Measurements from ENCODE around the gene LMOD2. TPM values are rescaled to one million over a fixed set of nuclear protein-coding genes. Genes with fewer than 3 reads are reported as not detected.

LMOD2 gene
- total and polyA plus RNA-seq, 10 of the 15 experiments (the other 5 are each of a cell fraction or from before 2014, with no cell fraction given) = not detected

- ChIA-PET RAD21 (ENCODE audit: unreplicated experiment) (no interaction called here), CTCF (no interaction called here), POLR2A (no interaction called here), SMC1A (ENCODE audit: uncharacterized antibody, unreplicated experiment) (no interaction called here)
- ATAC-seq = no peak
- Histone ChIP-seq H3K36me3 (ENCODE audit: control insufficient read depth in 2 of 2, insufficient read depth in 2 of 2, low read length in 1 of 2) (no peaks in the 10 kb centered on the region), H3K4me3 (no peak overlapping the region), H3K79me2 (ENCODE audit: control insufficient read depth, insufficient read depth, low read length) (no peaks in the 10 kb centered on the region), H3K9me3 (replicated peaks; ENCODE audit: control insufficient read depth, insufficient read depth, low read length) (no peaks in the 10 kb centered on the region), H4K20me1 (ENCODE audit: control insufficient read depth, insufficient read depth) (no peaks in the 10 kb centered on the region), H3K27me3 (replicated peaks in 1 of 2; ENCODE audit: control insufficient read depth in 2 of 2, insufficient read depth in 2 of 2, low read length in 1 of 2) (peaks cover 0 to 2% of the 10 kb centered on the region in 2 experiments; a peak in 3 of 4 replicates), H3K4me1 (ENCODE audit: control insufficient read depth, insufficient read depth, low read length) (no peaks in the 10 kb centered on the region), H3K27ac (ENCODE audit: control insufficient read depth, insufficient read depth) (no peak overlapping the region), H3K4me2 (ENCODE audit: control insufficient read depth, insufficient read depth) (no peak overlapping the region), H2AFZ (ENCODE audit: control insufficient read depth, low read depth, low read length) (no peak overlapping the region), H3K9ac (ENCODE audit: control insufficient read depth, insufficient read depth, low read length) (no peak overlapping the region)
- TF ChIP-seq IRF4 (IDR thresholded peaks at IDR 0.05; ENCODE audit: low read depth, low read length) (no peak), SIX5 (IDR thresholded peaks at IDR 0.05; ENCODE audit: low read depth, low read length, severe bottlenecking) (no peak), JUND (IDR thresholded peaks at IDR 0.05; ENCODE audit: low read depth, low read length) (no peak), GABPA (IDR thresholded peaks at IDR 0.05; ENCODE audit: low read depth) (no peak), E4F1 (IDR thresholded peaks at IDR 0.05; ENCODE audit: borderline replicate concordance, partially characterized antibody) (no peak), MYC (IDR thresholded peaks at IDR 0.05; ENCODE audit: insufficient read depth, insufficient read length, insufficient replicate concordance, low read length, severe bottlenecking) (no peak)
- no peak for DNase-seq (ENCODE audit: low read depth, low spot score)
- intact Hi-C loops (cut with micrococcal nuclease; ENCODE audit: unreplicated experiment) (no loop called here), in situ Hi-C loops (cut with MboI) (no loop called here)
- no peak for FAIRE-seq
- WGBS (ENCODE audit: insufficient coverage, insufficient replicate concordance, low lambda C conversion rate, missing lambda C conversion rate) = 0% methylated on average over 2 of the region's 2 CpGs
- no TSS peak for BruUV-seq (replicated peaks)
Measured at GRCh38 chr7:123649964-123650363, 5.7 kb upstream of the LMOD2 start.

Data from GM12878 (cell line).